ENCODE data around the gene GOLT1A.

DNA sequence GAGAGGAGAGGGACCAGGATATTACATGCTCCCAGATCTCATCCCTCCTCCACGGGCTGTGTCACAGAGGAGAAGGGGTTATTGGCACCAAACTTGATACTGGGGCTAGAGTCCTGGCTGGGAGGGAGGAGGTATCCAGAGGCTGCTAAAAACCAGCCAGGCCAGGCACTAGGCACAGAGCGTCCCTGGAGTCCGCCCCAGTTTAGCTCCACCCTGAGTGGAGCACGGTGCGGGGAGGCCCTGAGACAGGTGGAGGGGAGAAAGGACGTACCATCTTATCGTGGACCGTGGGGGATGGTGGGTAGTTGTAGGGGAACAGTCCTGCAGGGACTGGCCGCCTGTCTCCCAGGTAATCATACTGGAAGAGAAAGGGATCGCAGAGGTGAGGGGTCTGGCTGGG is 42.7 kb upstream of the GOLT1A start:
- TF ChIP-seq CTCF (IDR thresholded peaks at IDR 0.05 in 4 of 5, conservative IDR thresholded peaks at IDR 0.05 in 1 of 5) = no peak
- TF ChIP-seq POLR2A (IDR thresholded peaks at IDR 0.05) = no peak
